ENCODE data around the gene GCGR. TPM values are rescaled to one million over a fixed set of nuclear protein-coding genes. Genes with fewer than 3 reads are reported as not detected.

Gene GCGR
- total and polyA plus RNA-seq, 2 of the 13 experiments (the other 11 are each of a cell fraction or from before 2014, with no cell fraction given): 0.04 to 0.13 TPM

- TF ChIP-seq ZUFSP (CRISPR knock-in tag; IDR thresholded peaks at IDR 0.05; ENCODE audit: borderline replicate concordance) (no peak), NFE2L1 (CRISPR knock-in tag; IDR thresholded peaks at IDR 0.05; ENCODE audit: borderline replicate concordance) (no peak), ZNF350 (CRISPR knock-in tag; IDR thresholded peaks at IDR 0.05; ENCODE audit: borderline replicate concordance, low read depth) (peak; percentile 41; the same call in 1 of the 2 replicates), ZNF800 (CRISPR knock-in tag; IDR thresholded peaks at IDR 0.05) (no peak), PBX2 (CRISPR knock-in tag; IDR thresholded peaks at IDR 0.05) (no peak), CCDC6 (CRISPR knock-in tag; IDR thresholded peaks at IDR 0.05) (no peak), PAX8 (CRISPR knock-in tag; IDR thresholded peaks at IDR 0.05; ENCODE audit: borderline replicate concordance) (no peak), ARNT2 (CRISPR knock-in tag; IDR thresholded peaks at IDR 0.05; ENCODE audit: low read depth) (no peak), MIER2 (CRISPR knock-in tag; IDR thresholded peaks at IDR 0.05) (no peak), ZNF674 (CRISPR knock-in tag; IDR thresholded peaks at IDR 0.05; ENCODE audit: low read depth) (no peak), PAWR (CRISPR knock-in tag; IDR thresholded peaks at IDR 0.05; ENCODE audit: borderline replicate concordance) (no peak), RAD51 (IDR thresholded peaks at IDR 0.05; ENCODE audit: borderline replicate concordance) (no peak), KDM5A (IDR thresholded peaks at IDR 0.05; ENCODE audit: borderline replicate concordance, low read length) (no peak), SP140L (CRISPR knock-in tag; IDR thresholded peaks at IDR 0.05; ENCODE audit: borderline replicate concordance) (no peak), FLYWCH1 (CRISPR knock-in tag; IDR thresholded peaks at IDR 0.05) (no peak), ZNF598 (CRISPR knock-in tag; IDR thresholded peaks at IDR 0.05; ENCODE audit: borderline replicate concordance) (peak; percentile 90; the same call in 1 of the 2 replicates), SIN3A (IDR thresholded peaks at IDR 0.05; ENCODE audit: borderline replicate concordance, low read depth, low read length) (no peak), ZFX (CRISPR knock-in tag; IDR thresholded peaks at IDR 0.05; ENCODE audit: low read depth) (no peak; the same call in 1 of the 2 replicates), U2AF2 (IDR thresholded peaks at IDR 0.05; ENCODE audit: low read depth, low read length) (no peak), RCOR2 (CRISPR knock-in tag; IDR thresholded peaks at IDR 0.05) (no peak), HOXA3 (CRISPR knock-in tag; IDR thresholded peaks at IDR 0.05) (no peak), FOXK2 (IDR thresholded peaks at IDR 0.05) (0 out of 2 replicates have a peak, but pooled peaks have one; percentile 16), ZNF768 (CRISPR knock-in tag; IDR thresholded peaks at IDR 0.05) (no peak), ZNF790 (CRISPR knock-in tag; IDR thresholded peaks at IDR 0.05; ENCODE audit: borderline replicate concordance) (no peak), ZNF710 (CRISPR knock-in tag; IDR thresholded peaks at IDR 0.05; ENCODE audit: borderline replicate concordance) (no peak)
Observed at GRCh38 chr17:81831957-81832607, 28.1 kb downstream of the GCGR start (continued).

Measured in HepG2 (cell line).